DMS153 treated with DMSO at 0.1 percent for 48 hours (cell line): ENCODE measurements around the gene SPEF2.

Experiments used
- DNase-seq: peaks from one replicate; lab custom pipeline; 2025; ENCODE audit not compliant: unreplicated experiment; lab: John Stamatoyannopoulos, UW

The SPEF2 gene

GRCh38 chr5:35777358-35778087 lies 159.9 kb downstream of the SPEF2 start:
- peak; percentile 81 for DNase-seq

- no peak for DNase-seq
Observed at GRCh38 chr5:35778259-35778769, 160.7 kb downstream of the SPEF2 start.

GRCh38 chr5:35780236-35780635 lies 162.6 kb downstream of the SPEF2 start:
- no peak for DNase-seq

- DNase-seq, result no peak
Observed at GRCh38 chr5:35781181-35781790, 163.6 kb downstream of the SPEF2 start.

- no peak for DNase-seq
Observed at GRCh38 chr5:35783551-35783950, 165.9 kb downstream of the SPEF2 start.

- DNase-seq, result no peak
Observed at GRCh38 chr5:35785601-35786085, 168.0 kb downstream of the SPEF2 start.

- DNase-seq, result no peak
Observed at GRCh38 chr5:35788724-35789123, 171.1 kb downstream of the SPEF2 start.

GRCh38 chr5:35789732-35790456 lies 172.2 kb downstream of the SPEF2 start:
- no peak for DNase-seq

- DNase-seq, result no peak
Observed at GRCh38 chr5:35790457-35790822, 172.8 kb downstream of the SPEF2 start.

- DNase-seq, result no peak
Observed at GRCh38 chr5:35794328-35794619, 176.6 kb downstream of the SPEF2 start.

GRCh38 chr5:35794684-35795375 lies 177.2 kb downstream of the SPEF2 start:
- no peak for DNase-seq

GRCh38 chr5:35799181-35799580 lies 181.5 kb downstream of the SPEF2 start:
- DNase-seq, result no peak

- DNase-seq, result no peak
Observed at GRCh38 chr5:35799753-35800152, 182.1 kb downstream of the SPEF2 start.

- peak; percentile 97 for DNase-seq
Observed at GRCh38 chr5:35803191-35803651, 185.6 kb downstream of the SPEF2 start.

GRCh38 chr5:35804201-35804653 lies 186.6 kb downstream of the SPEF2 start:
- peak; percentile 67 for DNase-seq

GRCh38 chr5:35804841-35805240 lies 187.2 kb downstream of the SPEF2 start:
- DNase-seq, result peak; percentile 36

- DNase-seq, result no peak
Observed at GRCh38 chr5:35810601-35811000, 192.9 kb downstream of the SPEF2 start.

GRCh38 chr5:35811108-35811741 lies 193.6 kb downstream of the SPEF2 start:
- no peak for DNase-seq

GRCh38 chr5:35813521-35813920 lies 195.9 kb downstream of the SPEF2 start:
- DNase-seq, result no peak

- DNase-seq, result peak; percentile 59
Observed at GRCh38 chr5:35815089-35815936, 197.7 kb downstream of the SPEF2 start.
